ENCODE data around the gene DVL2. TPM values are rescaled to one million over a fixed set of nuclear protein-coding genes. Genes with fewer than 3 reads are reported as not detected.

DVL2 gene
- total RNA-seq, 1 donor from 2014 or later, result 93.9 TPM

GRCh38 chr17:7238420-7239090, 4.2 kb upstream of the DVL2 start:
- Mint-ChIP-seq H3K27ac (peak overlapping the region; percentile 97), H3K36me3 (peaks cover 27% of the 10 kb centered on the region), H3K27me3 (peaks cover 4% of the 10 kb centered on the region), H3K4me3 (peak overlapping the region; percentile 98), H3K4me1 (ENCODE audit: unreplicated experiment) (peaks cover 38% of the 10 kb centered on the region), H3K9me3 (no peaks in the 10 kb centered on the region)
- DNase-seq (ENCODE audit: extremely low spot score, unreplicated experiment), result no peak
- no peak for TF ChIP-seq CTCF (conservative IDR thresholded peaks at IDR 0.05)

- Mint-ChIP-seq H3K9me3 (no peaks in the 10 kb centered on the region), H3K27me3 (peaks cover 4% of the 10 kb centered on the region), H3K27ac (peak overlapping the region; percentile 77), H3K4me3 (peak overlapping the region; percentile 98), H3K4me1 (ENCODE audit: unreplicated experiment) (peaks cover 40% of the 10 kb centered on the region), H3K36me3 (peaks cover 27% of the 10 kb centered on the region)
- no peak for TF ChIP-seq CTCF (conservative IDR thresholded peaks at IDR 0.05)
- DNase-seq (ENCODE audit: extremely low spot score, unreplicated experiment), result no peak
Observed at GRCh38 chr17:7237761-7238419, 3.6 kb upstream of the DVL2 start.

- Mint-ChIP-seq H3K27me3 (no peaks in the 10 kb centered on the region), H3K9me3 (no peaks in the 10 kb centered on the region), H3K27ac (peak overlapping the region; percentile 77), H3K36me3 (peaks cover 24% of the 10 kb centered on the region), H3K4me1 (ENCODE audit: unreplicated experiment) (peaks cover 38% of the 10 kb centered on the region), H3K4me3 (peak overlapping the region; percentile 84)
- no peak for TF ChIP-seq CTCF (conservative IDR thresholded peaks at IDR 0.05)
- DNase-seq (ENCODE audit: extremely low spot score, unreplicated experiment), result no peak
Observed at GRCh38 chr17:7237266-7237760, 3.0 kb upstream of the DVL2 start.

- Mint-ChIP-seq H3K27ac (peak overlapping the region; percentile 77), H3K4me3 (peak overlapping the region; percentile 84), H3K27me3 (no peaks in the 10 kb centered on the region), H3K36me3 (peaks cover 28% of the 10 kb centered on the region), H3K4me1 (ENCODE audit: unreplicated experiment) (peaks cover 43% of the 10 kb centered on the region), H3K9me3 (no peaks in the 10 kb centered on the region)
- DNase-seq (ENCODE audit: extremely low spot score, unreplicated experiment), result no peak
- TF ChIP-seq CTCF (conservative IDR thresholded peaks at IDR 0.05), result no peak
Observed at GRCh38 chr17:7236808-7237207, 2.5 kb upstream of the DVL2 start.

GRCh38 chr17:7235693-7236665, 1.7 kb upstream of the DVL2 start:
- no peak for TF ChIP-seq CTCF (conservative IDR thresholded peaks at IDR 0.05)
- Mint-ChIP-seq H3K4me3 (peak overlapping the region; percentile 100), H3K9me3 (no peaks in the 10 kb centered on the region), H3K27me3 (no peaks in the 10 kb centered on the region), H3K4me1 (ENCODE audit: unreplicated experiment) (peaks cover 40% of the 10 kb centered on the region), H3K27ac (peak overlapping the region; percentile 95), H3K36me3 (peaks cover 22% of the 10 kb centered on the region)
- DNase-seq (ENCODE audit: extremely low spot score, unreplicated experiment), result no peak

All from type B pancreatic cell (in vitro differentiated cells).